ENCODE data around the gene SYK. TPM values are rescaled to one million over a fixed set of nuclear protein-coding genes. Genes with fewer than 3 reads are reported as not detected.

SYK gene
- total RNA-seq, 4 donors from 2014 or later = 7.0 to 16.6 (median 8.7) TPM

GRCh38 chr9:90853945-90854344 is 52.3 kb downstream of the SYK start:
- TF ChIP-seq, protein P1, sequence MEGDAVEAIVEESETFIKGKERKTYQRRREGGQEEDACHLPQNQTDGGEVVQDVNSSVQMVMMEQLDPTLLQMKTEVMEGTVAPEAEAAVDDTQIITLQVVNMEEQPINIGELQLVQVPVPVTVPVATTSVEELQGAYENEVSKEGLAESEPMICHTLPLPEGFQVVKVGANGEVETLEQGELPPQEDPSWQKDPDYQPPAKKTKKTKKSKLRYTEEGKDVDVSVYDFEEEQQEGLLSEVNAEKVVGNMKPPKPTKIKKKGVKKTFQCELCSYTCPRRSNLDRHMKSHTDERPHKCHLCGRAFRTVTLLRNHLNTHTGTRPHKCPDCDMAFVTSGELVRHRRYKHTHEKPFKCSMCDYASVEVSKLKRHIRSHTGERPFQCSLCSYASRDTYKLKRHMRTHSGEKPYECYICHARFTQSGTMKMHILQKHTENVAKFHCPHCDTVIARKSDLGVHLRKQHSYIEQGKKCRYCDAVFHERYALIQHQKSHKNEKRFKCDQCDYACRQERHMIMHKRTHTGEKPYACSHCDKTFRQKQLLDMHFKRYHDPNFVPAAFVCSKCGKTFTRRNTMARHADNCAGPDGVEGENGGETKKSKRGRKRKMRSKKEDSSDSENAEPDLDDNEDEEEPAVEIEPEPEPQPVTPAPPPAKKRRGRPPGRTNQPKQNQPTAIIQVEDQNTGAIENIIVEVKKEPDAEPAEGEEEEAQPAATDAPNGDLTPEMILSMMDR (IDR thresholded peaks at IDR 0.05) = no peak
- TF ChIP-seq POLR2AphosphoS5 (IDR thresholded peaks at IDR 0.05) (no peak), POLR2A (IDR thresholded peaks at IDR 0.05; ENCODE audit: low read depth) (no peak), EP300 (IDR thresholded peaks at IDR 0.05) (no peak)
- 86% methylated on average over 9 of the region's 10 CpGs for WGBS
- Histone ChIP-seq H3K9me3 (no peaks in the 10 kb centered on the region), H3K36me3 (peaks cover 0 to under 1% (median 0%) of the 10 kb centered on the region in 4 donors), H3K4me1 (peaks cover 0 to 24% (median 15%) of the 10 kb centered on the region in 4 donors), H3K27me3 (no peaks in the 10 kb centered on the region), H3K4me3 (no peak overlapping the region), H3K27ac (replicated peaks in 1 of 4) (no peak overlapping the region)
- intact Hi-C loops (cut with DNase I) = no loop called here
- DNase-seq (ENCODE audit: extremely low spot score) = no peak

GRCh38 chr9:90854637-90855175 is 53.1 kb downstream of the SYK start:
- H3K36me3 ChIP-seq = no peaks in the 10 kb centered on the region
- H3K4me1 ChIP-seq = peaks cover 0 to 22% (median 15%) of the 10 kb centered on the region in 4 donors
- WGBS = 65% methylated on average over 8 of the region's 8 CpGs
- intact Hi-C loops (cut with DNase I) = no loop called here
- H3K27me3 ChIP-seq = no peaks in the 10 kb centered on the region
- H3K9me3 ChIP-seq = no peaks in the 10 kb centered on the region
- no peak overlapping the region for H3K4me3 ChIP-seq
- DNase-seq (ENCODE audit: extremely low spot score) = no peak
- TF ChIP-seq EP300 (IDR thresholded peaks at IDR 0.05) (no peak), POLR2A (IDR thresholded peaks at IDR 0.05; ENCODE audit: low read depth) (no peak), POLR2AphosphoS5 (IDR thresholded peaks at IDR 0.05) (no peak)
- TF ChIP-seq, protein P1 (IDR thresholded peaks at IDR 0.05) = no peak
- H3K27ac ChIP-seq (replicated peaks in 1 of 4) = no peak overlapping the region

DNA sequence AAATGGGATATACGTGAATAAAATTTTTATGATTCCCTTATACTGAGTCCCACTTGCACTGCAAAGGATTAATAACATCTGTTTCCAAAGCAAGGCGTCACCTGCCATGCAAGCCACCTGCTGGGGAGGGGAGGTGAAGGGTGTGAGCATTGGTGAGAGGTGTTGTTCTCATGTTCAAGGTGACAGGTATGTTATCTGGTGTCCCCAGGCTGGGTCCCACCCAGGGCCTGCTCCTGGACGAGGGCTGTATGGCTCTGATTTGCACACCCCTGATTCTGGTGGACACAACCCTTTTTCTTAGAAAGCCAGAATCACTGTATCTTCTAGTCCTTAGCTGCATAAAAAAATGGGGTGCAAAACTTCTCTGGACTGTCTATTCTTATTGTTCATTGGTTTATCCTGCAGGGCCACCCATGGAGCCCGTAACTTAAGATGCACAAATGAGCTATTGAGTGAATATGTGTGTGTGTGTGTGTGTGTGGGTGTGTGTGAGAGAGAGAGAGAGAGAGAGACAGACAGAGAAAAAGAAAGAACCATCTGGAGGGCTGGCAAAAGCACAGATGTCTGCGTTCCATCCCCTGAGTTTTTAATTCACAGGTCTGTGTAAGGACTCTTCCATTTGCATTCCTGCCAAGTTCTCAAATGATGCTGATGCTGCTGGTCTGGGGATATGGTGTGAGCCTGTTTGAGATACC is 53.7 kb downstream of the SYK start:
- Histone ChIP-seq H3K27ac (replicated peaks in 1 of 4) (no peak overlapping the region), H3K4me3 (no peak overlapping the region), H3K36me3 (no peaks in the 10 kb centered on the region), H3K27me3 (no peaks in the 10 kb centered on the region), H3K4me1 (peaks cover 0 to 19% (median 15%) of the 10 kb centered on the region in 4 donors), H3K9me3 (no peaks in the 10 kb centered on the region)
- TF ChIP-seq POLR2A (IDR thresholded peaks at IDR 0.05; ENCODE audit: low read depth) (no peak), POLR2AphosphoS5 (IDR thresholded peaks at IDR 0.05) (no peak), EP300 (IDR thresholded peaks at IDR 0.05) (no peak)
- TF ChIP-seq, protein P1 (IDR thresholded peaks at IDR 0.05) = no peak
- DNase-seq (ENCODE audit: extremely low spot score) = no peak
- intact Hi-C loops (cut with DNase I) = no loop called here
- WGBS = 83% methylated on average over 5 of the region's 5 CpGs

DNA sequence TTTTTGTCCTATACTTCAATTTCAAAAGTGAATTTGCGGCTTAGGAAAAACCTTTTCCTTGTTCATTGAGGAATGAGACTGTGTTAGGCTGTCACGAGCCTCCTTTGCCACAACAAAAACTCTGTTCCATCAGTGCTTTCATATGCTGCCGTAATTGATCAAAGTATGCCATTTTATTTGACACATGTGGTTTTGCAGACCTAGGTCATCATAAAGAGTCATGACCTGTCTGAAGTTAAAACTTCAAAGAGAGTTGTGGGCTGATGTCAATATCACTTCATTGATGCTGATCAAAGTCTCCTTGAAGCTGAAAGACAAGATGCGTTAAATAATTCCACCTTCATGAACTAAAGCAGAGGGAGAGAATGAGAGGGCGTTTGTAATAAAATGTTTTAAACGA is 55.5 kb downstream of the SYK start:
- H3K4me1 ChIP-seq = peaks cover 0 to 8% (median 7%) of the 10 kb centered on the region in 4 donors
- no peaks in the 10 kb centered on the region for H3K9me3 ChIP-seq
- WGBS = 94% methylated on average over 6 of the region's 6 CpGs
- H3K4me3 ChIP-seq = no peak overlapping the region
- H3K36me3 ChIP-seq = no peaks in the 10 kb centered on the region
- TF ChIP-seq POLR2AphosphoS5 (IDR thresholded peaks at IDR 0.05) (no peak), POLR2A (IDR thresholded peaks at IDR 0.05; ENCODE audit: low read depth) (no peak), EP300 (IDR thresholded peaks at IDR 0.05) (no peak)
- TF ChIP-seq, protein P1 (IDR thresholded peaks at IDR 0.05) = no peak
- H3K27me3 ChIP-seq = no peaks in the 10 kb centered on the region
- H3K27ac ChIP-seq (replicated peaks in 1 of 4) = no peak overlapping the region
- intact Hi-C loops (cut with DNase I) = no loop called here
- no peak for DNase-seq (ENCODE audit: extremely low spot score)
